Neutrophil (primary cell): Measurements from ENCODE around the gene RAI1.

Experiments used
- H3K27ac ChIP-seq: fragments of 200-600 bp; sonication (generic); 2 replicates; pipeline ENCODE4 v1.5.1; 2016; ENCODE audit warnings: mild to moderate bottlenecking, moderate library complexity
- H3K27me3 ChIP-seq: fragments of 200-600 bp; sonication (generic); 2 replicates; pipeline ENCODE4 v1.6.0; 2016; ENCODE audit warnings: mild to moderate bottlenecking
- H3K36me3 ChIP-seq: fragments of 200-600 bp; sonication (generic); 2 replicates; pipeline ENCODE4 v1.5.1; 2017
- H3K4me1 ChIP-seq, 2 experiments: fragments of 200-600 bp in 1 of 2; sonication (generic) in 1 of 2; 1 replicate in 1 of 2; 2 replicates in 1 of 2; pipeline versions ENCODE4 v1.5.1 to v1.6.1; 2013 to 2016; ENCODE audit warnings: low read depth in 1 of 2, low read length in 1 of 2, mild to moderate bottlenecking in 1 of 2, moderate library complexity in 1 of 2; ENCODE audit not compliant: control insufficient read depth in 1 of 2, insufficient read depth in 1 of 2
- H3K4me3 ChIP-seq, 2 experiments: fragments of 200-600 bp in 1 of 2; sonication (generic) in 1 of 2; 1 replicate in 1 of 2; 2 replicates in 1 of 2; pipeline ENCODE4 v1.5.1; 2013 to 2016; ENCODE audit warnings: low read depth in 1 of 2, low read length in 1 of 2, mild to moderate bottlenecking in 1 of 2, moderate library complexity in 1 of 2
- H3K9me3 ChIP-seq: fragments of 200-600 bp; sonication (generic); 2 replicates; pipeline ENCODE4 v1.5.1; 2016
- TF ChIP-seq, protein P1 (sequence below): fragments of 200-600 bp; sonication (generic); IDR thresholded peaks from 2 replicates; pipeline ENCODE4 v1.5.1; 2016; ENCODE audit warnings: antibody characterized with exemption

RAI1 gene

DNA sequence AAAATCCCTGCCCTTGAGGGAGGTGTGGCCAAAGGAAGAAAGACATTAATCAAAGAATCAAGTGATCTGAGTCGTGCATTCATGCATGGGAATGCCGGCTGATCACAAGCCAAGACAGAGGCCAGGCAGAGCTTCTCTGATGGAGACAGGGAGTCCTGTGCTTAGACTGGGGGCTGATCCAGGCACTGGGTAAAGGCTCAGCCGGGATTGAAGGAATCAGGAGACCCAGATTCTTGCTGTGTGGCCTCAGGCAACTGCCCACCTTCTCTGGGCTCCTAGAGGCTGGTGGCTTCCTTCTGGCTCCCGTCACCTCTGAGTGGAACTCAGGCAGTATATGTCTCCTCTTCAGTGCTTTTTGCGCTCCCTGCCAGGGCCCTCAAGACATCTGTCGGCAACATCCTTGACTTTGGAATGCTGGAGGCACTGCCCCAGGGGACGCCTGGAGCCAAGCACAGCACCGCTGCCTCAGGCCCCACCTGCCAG lies 17.7 kb downstream of the RAI1 start:
- Histone ChIP-seq H3K27me3 (peaks cover 36% of the 10 kb centered on the region), H3K4me3 (no peak overlapping the region), H3K36me3 (no peaks in the 10 kb centered on the region), H3K4me1 (peaks cover 14 to 21% of the 10 kb centered on the region in 2 experiments), H3K9me3 (no peaks in the 10 kb centered on the region), H3K27ac (no peak overlapping the region)
- TF ChIP-seq, protein P1, sequence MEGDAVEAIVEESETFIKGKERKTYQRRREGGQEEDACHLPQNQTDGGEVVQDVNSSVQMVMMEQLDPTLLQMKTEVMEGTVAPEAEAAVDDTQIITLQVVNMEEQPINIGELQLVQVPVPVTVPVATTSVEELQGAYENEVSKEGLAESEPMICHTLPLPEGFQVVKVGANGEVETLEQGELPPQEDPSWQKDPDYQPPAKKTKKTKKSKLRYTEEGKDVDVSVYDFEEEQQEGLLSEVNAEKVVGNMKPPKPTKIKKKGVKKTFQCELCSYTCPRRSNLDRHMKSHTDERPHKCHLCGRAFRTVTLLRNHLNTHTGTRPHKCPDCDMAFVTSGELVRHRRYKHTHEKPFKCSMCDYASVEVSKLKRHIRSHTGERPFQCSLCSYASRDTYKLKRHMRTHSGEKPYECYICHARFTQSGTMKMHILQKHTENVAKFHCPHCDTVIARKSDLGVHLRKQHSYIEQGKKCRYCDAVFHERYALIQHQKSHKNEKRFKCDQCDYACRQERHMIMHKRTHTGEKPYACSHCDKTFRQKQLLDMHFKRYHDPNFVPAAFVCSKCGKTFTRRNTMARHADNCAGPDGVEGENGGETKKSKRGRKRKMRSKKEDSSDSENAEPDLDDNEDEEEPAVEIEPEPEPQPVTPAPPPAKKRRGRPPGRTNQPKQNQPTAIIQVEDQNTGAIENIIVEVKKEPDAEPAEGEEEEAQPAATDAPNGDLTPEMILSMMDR = no peak

DNA sequence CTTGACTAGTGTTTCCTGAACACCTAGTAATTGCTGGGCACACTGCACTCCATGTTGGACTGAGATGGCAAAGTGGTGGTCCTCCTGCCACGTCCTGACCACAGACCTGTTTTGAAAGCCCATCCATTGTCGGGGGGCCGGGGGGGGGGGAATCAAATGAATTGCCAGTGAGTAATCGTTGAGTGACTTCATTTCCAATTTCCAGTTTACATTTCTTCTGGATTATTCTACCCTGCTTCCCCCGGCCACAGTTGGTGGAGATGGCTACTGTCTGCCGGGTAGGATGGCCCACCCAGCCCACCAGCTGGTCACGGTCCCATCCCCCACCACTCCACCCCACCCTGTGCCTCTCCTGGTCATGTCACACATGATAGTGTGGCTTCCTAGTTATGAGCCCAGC lies 18.2 kb downstream of the RAI1 start:
- TF ChIP-seq, protein P1 = no peak
- Histone ChIP-seq H3K27me3 (peaks cover 36% of the 10 kb centered on the region), H3K9me3 (no peaks in the 10 kb centered on the region), H3K27ac (no peak overlapping the region), H3K4me3 (no peak overlapping the region), H3K36me3 (no peaks in the 10 kb centered on the region), H3K4me1 (peaks cover 10 to 17% of the 10 kb centered on the region in 2 experiments)

DNA sequence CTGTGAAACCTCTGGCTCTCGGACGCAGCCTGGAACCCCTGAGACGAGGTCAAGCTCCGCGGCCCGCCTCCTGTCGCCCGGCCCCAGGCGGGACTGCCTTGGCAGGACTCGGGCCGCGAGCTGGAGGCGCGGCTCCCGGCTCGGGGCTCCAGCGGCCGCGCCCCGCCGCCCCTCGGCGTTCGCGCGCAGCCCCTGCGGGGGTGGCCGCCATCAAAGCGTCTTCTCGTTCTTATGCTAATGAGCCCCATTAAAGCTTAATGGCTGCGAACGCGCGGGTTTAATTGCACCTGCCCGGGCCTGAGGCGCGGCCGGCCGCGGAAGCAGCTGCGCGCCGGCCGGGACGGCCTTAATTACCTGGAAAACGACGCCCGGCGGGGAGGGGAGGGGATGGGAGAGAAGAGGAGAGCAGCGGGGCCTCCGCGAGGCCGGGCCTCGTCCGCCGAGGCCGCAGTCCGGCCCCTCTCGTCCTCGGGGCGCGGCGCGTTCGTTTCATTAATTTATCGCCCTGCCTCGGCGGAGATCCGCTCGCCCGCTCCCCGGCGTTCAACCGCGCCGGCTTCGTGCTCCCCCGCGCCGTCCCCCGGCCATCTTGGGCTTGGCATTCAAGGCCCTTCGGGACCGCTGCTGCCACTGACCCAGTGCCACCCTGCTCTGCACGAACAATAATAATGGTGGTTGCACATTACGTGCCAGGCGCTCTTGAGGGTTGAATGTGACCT lies 19.2 kb downstream of the RAI1 start:
- Histone ChIP-seq H3K9me3 (no peaks in the 10 kb centered on the region), H3K27ac (no peak overlapping the region), H3K4me1 (peaks cover 5 to 17% of the 10 kb centered on the region in 2 experiments), H3K4me3 (peak overlapping the region in 1 of 2 experiments; percentile 50), H3K36me3 (no peaks in the 10 kb centered on the region), H3K27me3 (peaks cover 36% of the 10 kb centered on the region)
- TF ChIP-seq, protein P1 = no peak

DNA sequence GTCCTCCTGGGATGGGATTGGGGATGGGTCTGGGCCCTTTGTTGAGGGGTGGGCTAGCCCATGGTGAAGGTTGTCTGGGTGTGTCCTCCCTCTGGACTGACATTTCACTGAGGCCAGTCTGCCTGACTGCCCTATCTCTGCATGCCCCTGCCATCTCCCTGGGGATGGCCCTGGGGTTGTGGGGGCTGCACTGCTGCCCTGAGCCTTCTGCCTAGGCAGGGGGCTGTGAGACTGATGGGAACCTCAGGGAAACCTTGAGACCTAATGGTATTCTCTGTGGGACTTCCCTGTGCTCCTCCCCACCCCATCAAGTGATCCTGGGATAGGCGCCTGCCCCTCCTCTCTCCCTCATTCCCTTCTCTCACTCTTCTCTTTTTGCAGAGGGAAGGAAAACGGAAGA lies 19.9 kb downstream of the RAI1 start:
- peaks cover 36% of the 10 kb centered on the region for H3K27me3 ChIP-seq
- no peak overlapping the region for H3K4me3 ChIP-seq
- H3K4me1 ChIP-seq = peaks cover 0 to 11% of the 10 kb centered on the region in 2 experiments
- TF ChIP-seq, protein P1 = no peak
- no peak overlapping the region for H3K27ac ChIP-seq
- no peaks in the 10 kb centered on the region for H3K9me3 ChIP-seq
- H3K36me3 ChIP-seq = no peaks in the 10 kb centered on the region

DNA sequence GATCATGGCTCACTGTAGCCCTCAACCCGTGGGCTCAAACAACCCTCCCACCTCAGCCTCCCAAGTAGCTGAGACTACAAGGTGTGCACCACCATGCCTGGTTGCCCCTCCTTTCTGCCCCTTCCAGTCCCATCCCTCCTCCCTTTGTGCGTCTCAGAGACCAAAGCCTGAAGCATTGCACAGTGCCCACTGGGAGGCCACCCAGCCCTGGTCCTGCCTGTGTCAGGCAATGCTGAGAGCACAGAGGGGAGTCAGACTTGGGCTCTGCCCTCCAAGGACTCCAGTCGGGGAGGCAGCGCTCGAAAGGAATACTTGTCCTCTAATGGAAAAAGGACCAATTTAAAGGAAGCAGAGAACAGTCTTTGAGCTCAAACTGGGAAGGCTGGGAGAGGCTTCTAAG lies 20.4 kb downstream of the RAI1 start:
- Histone ChIP-seq H3K4me3 (no peak overlapping the region), H3K9me3 (no peaks in the 10 kb centered on the region), H3K4me1 (peaks cover 0 to 11% of the 10 kb centered on the region in 2 experiments), H3K27me3 (peaks cover 36% of the 10 kb centered on the region), H3K27ac (no peak overlapping the region), H3K36me3 (no peaks in the 10 kb centered on the region)
- TF ChIP-seq, protein P1 = no peak
